Activated CD8-positive, alpha-beta memory T cell treated with anti-CD3 and anti-CD28 coated beads for 36 hours (primary cell): Measurements from ENCODE around the gene PGBD1. TPM values are rescaled to one million over a fixed set of nuclear protein-coding genes. Genes with fewer than 3 reads are reported as not detected.

Source experiments
- CTCF ChIA-PET: fragments of 350-600 bp; sonication (Branson Sonifier 250); formaldehyde crosslinking; loops from one replicate; lab custom pipeline; 2021; ENCODE audit warnings: antibody characterized with exemption; lab: Charles Lee
- POLR2A ChIA-PET: fragments of 350-600 bp; sonication (Branson Sonifier 250); formaldehyde crosslinking; loops from one replicate; lab custom pipeline; 2021; ENCODE audit warnings: antibody characterized with exemption; lab: Charles Lee
- total RNA-seq, 2 experiments: library from RNA; stranded (reverse); gene quantifications; one replicate each; pipeline ENCODE4 v1.2.3, GENCODE V29; 2021

Gene PGBD1
- total RNA-seq, 2 experiments from 2014 or later, result 4.1 TPM

GRCh38 chr6:28326371-28326948, 45.1 kb downstream of the PGBD1 start:
- CTCF ChIA-PET, result no interaction called here
- POLR2A ChIA-PET, result no interaction called here

GRCh38 chr6:28330041-28330440, 48.7 kb downstream of the PGBD1 start:
- CTCF ChIA-PET, result no interaction called here

GRCh38 chr6:28333047-28333446, 51.7 kb downstream of the PGBD1 start:
- POLR2A ChIA-PET, result no interaction called here

More at GRCh38 chr6:28330041-28330440, 48.7 kb downstream of the PGBD1 start:
- POLR2A ChIA-PET, result no interaction called here

GRCh38 chr6:28333599-28334018, 52.2 kb downstream of the PGBD1 start:
- ChIA-PET CTCF (no interaction called here), POLR2A (no interaction called here)

More at GRCh38 chr6:28333047-28333446, 51.7 kb downstream of the PGBD1 start:
- CTCF ChIA-PET, result no interaction called here

GRCh38 chr6:28334286-28335039, 53.1 kb downstream of the PGBD1 start:
- ChIA-PET CTCF (no interaction called here), POLR2A (no interaction called here)

GRCh38 chr6:28335040-28335563, 53.7 kb downstream of the PGBD1 start:
- POLR2A ChIA-PET, result interaction anchor here (0.6 to 1.1 kb wide), 3 partner anchors 83 to 497 kb away, joined by 3 read pairs; partner anchors contain the start of gene ZKSCAN4
- CTCF ChIA-PET, result interaction anchor here (1.1 kb wide), 1 partner anchor 209 kb away, joined by 3 read pairs; no protein-coding TSS in a partner anchor

- POLR2A ChIA-PET, result interaction anchor here (0.6 to 1.1 kb wide), 3 partner anchors 83 to 498 kb away, joined by 3 read pairs; partner anchors contain the start of gene ZKSCAN4
- CTCF ChIA-PET, result interaction anchor here (1.1 kb wide), 1 partner anchor 210 kb away, joined by 3 read pairs; no protein-coding TSS in a partner anchor
These were observed 54.4 kb downstream of the PGBD1 start, which contains the start of gene ZSCAN31 for GRCh38 chr6:28335564-28336283. ZSCAN31 (minus strand) TSS chr6:28336148; CDS start chr6:28329683, 6,465 bp downstream.

GRCh38 chr6:28336284-28337120, 55.1 kb downstream of the PGBD1 start:
- ChIA-PET POLR2A (no interaction called here), CTCF (interaction anchor here (1.1 to 1.6 kb wide), 2 partner anchors 19 to 211 kb away, joined by 3 to 5 read pairs; no protein-coding TSS in a partner anchor)

- CTCF ChIA-PET, result interaction anchor here (1.6 kb wide), 1 partner anchor 19 kb away, joined by 5 read pairs; no protein-coding TSS in a partner anchor
- POLR2A ChIA-PET, result interaction anchor here (0.5 to 0.9 kb wide), 2 partner anchors 195 to 261 kb away, joined by 3 to 7 read pairs; partner anchors contain the start of gene ZKSCAN8
These were observed 55.7 kb downstream of the PGBD1 start for GRCh38 chr6:28337121-28337520.

- POLR2A ChIA-PET, result no interaction called here
- CTCF ChIA-PET, result no interaction called here
These were observed 59.1 kb downstream of the PGBD1 start for GRCh38 chr6:28340310-28341095.

GRCh38 chr6:28343898-28344677, 62.7 kb downstream of the PGBD1 start:
- ChIA-PET CTCF (no interaction called here), POLR2A (no interaction called here)

- POLR2A ChIA-PET, result no interaction called here
- CTCF ChIA-PET, result interaction anchor here (0.7 kb wide), 2 partner anchors 13 to 204 kb away, joined by 4 read pairs; partner anchors contain the start of gene ZKSCAN8
These were observed 63.8 kb downstream of the PGBD1 start for GRCh38 chr6:28345201-28345600.

- ChIA-PET CTCF (no interaction called here), POLR2A (no interaction called here)
These were observed 65.7 kb downstream of the PGBD1 start for GRCh38 chr6:28347119-28347518.

- POLR2A ChIA-PET, result interaction anchor here (0.6 kb wide), 1 partner anchor 82 kb away, joined by 3 read pairs; the partner anchor contains the start of gene ZSCAN26
- CTCF ChIA-PET, result no interaction called here
These were observed 68.0 kb downstream of the PGBD1 start for GRCh38 chr6:28349344-28349891.

GRCh38 chr6:28349892-28350737, 68.7 kb downstream of the PGBD1 start, which contains the start of gene ZKSCAN3:
ZKSCAN3 (plus strand) TSS chr6:28349947; CDS start chr6:28359587, 9,640 bp downstream.
- ChIA-PET CTCF (no interaction called here), POLR2A (interaction anchor here (0.6 kb wide), 1 partner anchor 83 kb away, joined by 3 read pairs; the partner anchor contains the start of gene ZSCAN26)
